HG03432 (cell line): ENCODE data around the gene GNAO1.
A peak's percentile ranks its signal among the peaks of the same experiment; 100 is the strongest.

Source experiments
- ATAC-seq: cut with Tn5 transposase; IDR thresholded peaks from one replicate; pipeline ENCODE4 v1.9.1; 2021; ENCODE audit warnings: mild to moderate bottlenecking, moderate library complexity; ENCODE audit not compliant: unreplicated experiment

The GNAO1 gene

DNA sequence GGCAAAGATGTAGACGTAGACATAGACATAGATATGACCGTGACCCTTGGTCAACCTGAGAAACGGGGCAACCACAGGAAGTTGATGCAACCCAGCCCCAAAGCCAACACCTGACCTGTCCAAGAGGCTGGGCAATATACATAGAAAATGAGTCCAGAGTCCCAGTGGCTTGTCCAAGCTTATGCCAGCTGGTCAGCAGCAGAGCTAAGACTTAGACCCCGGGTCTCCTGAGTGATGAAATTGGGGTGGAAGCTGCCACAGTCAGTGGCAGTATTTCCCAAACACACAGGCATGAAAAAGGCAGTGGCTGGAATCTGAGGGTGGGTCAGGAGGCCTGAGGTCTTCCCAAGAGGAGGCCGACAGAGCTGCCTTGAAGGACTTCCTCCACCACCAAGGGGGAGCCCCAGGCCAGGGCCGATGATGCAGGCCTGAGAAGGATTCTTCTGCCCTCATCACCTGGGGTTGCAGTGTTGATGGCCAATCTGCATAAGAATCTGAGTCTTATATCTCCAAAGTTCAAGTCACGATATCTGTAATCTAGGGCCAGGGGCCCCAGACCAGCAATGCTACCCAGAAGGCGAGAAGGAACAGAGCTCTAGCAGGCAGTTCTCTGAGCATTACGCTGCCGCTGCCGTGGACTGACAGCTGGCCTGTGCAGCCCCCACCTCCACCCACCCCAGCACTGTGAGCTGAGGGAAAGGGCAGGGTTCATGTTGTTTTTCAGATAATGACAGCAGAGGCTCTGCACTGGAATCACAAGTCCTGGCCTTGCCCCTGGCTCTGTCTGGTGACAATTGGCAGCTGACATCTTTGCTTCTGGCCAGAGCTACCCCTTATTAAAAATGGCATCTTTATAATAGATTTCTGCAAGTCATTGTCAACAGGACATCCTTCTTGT is 72.7 kb downstream of the GNAO1 start:
- ATAC-seq, result no peak

DNA sequence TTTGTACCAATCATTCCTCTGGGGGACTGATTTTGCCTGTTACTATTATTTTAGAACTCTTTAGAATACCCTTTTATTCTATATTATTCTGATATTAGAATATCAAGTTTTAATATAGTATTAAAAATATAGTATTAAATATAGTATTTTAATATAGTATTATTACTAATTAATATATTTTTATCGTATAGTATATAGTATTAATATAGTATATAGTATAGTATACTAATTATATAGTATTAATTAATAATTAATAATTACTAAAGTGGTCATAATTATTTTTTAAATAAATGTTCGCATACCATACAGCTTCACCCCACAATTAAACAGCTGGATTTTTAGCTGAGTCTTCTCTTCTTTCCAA is 73.3 kb downstream of the GNAO1 start:
- no peak for ATAC-seq

- no peak for ATAC-seq
Observed at GRCh38 chr16:56265184-56265583, 73.9 kb downstream of the GNAO1 start.

DNA sequence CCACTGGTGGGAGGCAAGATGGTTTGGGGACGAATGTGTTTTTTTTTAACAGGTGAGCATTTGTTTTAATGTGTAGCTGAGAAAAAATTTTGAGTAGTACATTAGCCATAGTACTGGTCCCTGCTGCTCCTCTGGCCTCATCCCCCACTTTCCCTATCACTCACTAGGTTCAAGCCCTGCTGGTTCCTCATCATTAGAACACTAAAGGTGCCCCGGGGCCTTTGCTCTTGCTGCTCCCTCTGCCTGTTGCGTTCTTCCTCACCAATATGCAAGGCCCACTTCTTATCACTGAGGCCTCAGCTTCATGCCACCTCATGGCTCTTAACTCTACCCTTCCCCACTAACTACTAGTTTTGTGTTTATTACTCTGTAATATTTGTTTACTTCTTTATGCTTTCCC is 74.5 kb downstream of the GNAO1 start:
- ATAC-seq, result no peak

- no peak for ATAC-seq
Observed at GRCh38 chr16:56266641-56267607, 75.6 kb downstream of the GNAO1 start.

DNA sequence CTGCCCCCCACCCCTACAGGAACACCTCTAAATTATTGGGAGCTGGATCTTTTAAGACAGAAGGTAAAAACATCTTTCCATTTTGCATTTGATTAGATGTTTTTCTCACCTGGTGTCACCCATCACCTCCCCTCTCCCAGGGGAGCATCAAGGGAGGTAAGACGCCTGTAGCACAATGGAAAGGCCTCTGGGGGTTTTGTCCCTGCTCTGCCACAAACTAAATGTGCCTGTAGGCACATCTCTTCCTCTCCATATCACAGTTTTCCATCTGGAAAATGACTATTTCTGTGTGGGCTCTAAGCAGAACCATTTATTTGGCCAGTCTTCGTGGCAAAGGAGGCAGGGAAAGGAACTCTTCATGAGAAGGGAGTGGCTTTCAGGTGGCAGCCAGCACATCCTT is 76.6 kb downstream of the GNAO1 start:
- ATAC-seq, result no peak

GRCh38 chr16:56268799-56269198 is 77.5 kb downstream of the GNAO1 start:
- ATAC-seq, result no peak

DNA sequence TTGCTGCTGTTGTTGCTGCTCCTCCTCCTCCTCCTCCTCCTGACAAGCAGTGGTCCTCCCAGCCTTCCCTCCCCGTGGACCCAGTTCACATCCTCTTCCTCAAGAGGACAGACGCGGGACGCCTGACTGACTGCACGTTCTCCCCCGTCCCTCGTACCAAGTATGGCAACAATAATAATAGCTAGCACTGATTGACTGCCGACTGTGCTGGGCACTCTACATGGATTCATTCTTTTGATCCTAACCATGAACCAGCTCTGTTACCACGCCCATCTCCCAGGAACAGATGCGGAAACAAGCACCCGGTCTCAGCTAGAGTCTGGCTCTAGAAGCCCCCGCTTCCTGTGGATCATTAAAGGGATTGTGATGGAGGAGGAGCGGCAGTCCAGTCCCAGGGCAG is 78.0 kb downstream of the GNAO1 start:
- no peak for ATAC-seq

- no peak for ATAC-seq
Observed at GRCh38 chr16:56269811-56270684, 78.8 kb downstream of the GNAO1 start.

DNA sequence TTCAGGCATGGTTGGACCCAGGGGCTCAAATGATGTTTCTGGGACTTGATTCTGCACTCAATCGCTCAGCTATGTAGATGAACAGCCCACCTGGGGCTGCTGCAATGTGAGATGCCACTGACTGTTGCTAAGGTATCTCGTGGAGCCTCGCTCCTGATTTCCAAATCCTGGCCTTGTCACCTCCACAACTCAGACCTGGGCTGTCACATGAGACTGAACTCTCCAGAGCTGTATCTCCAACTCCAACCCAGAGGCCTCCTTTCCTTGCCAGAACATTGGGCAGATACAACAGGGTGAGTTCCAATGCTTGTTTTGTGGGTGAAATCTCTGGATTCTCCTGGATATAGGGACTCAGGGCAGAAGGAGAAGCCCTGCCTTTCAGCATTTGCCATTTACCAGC is 79.5 kb downstream of the GNAO1 start:
- no peak for ATAC-seq

GRCh38 chr16:56272583-56272894 is 81.2 kb downstream of the GNAO1 start:
- ATAC-seq, result no peak

DNA sequence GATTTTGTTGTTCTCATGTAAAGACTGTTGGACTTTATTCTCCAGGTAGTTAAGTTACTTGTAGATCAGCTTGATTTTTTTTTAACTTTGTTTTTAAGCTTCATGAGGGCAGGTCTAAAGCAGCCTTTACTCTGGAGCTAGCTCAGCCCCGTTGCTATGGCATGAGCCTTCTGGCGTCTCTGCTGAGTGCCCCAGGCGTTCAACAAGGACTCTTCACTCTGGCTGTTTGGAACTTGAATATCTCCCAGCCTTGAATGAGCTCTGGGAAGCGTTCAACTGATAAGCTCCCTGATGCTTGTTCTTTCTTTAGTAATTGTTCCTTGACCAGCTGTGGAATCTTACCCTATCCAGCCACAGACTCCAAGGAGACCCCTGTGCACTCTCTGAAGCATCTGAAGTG is 82.3 kb downstream of the GNAO1 start:
- ATAC-seq, result no peak

GRCh38 chr16:56274369-56274768 is 83.1 kb downstream of the GNAO1 start:
- no peak for ATAC-seq

DNA sequence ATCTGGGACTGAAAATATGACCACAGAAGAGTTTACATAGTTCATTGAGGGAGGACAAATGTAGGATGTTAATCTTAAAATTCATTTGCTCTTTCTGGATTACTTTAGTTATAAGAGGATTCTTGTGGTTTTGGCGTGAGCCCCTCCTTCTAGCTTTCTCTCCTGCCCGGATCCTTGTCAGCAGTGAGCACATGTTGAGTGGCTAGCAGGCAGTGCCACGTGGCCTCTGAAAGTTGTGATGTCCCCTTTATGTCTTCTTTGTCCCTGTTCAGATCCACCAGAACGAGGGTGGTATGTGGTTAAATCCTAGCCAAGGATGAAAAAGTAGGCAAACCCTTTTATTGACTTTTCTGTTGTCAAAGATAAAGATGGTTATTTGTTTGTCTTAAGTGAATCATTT is 83.8 kb downstream of the GNAO1 start:
- ATAC-seq, result no peak

- ATAC-seq, result no peak
Observed at GRCh38 chr16:56275801-56276200, 84.5 kb downstream of the GNAO1 start.

DNA sequence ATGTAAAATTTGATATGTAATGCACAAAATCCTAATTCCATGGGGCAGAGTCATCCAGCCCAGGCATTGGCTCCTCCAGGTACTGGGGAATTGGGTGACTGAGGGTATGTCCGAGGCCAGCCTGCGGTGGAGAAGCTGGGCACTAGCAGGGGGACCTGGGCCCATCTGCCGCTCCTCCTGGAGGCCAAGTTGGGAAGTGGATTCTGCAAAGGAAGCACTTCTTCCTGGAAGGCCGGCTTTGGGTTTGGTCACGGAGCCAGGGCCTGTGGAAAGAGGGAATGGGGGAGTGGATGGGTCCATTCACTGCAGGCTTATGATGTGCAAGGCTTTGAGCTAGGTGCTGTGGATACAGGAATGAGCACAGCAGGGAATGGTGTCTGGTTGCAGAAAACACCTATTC is 85.8 kb downstream of the GNAO1 start:
- no peak for ATAC-seq

- no peak for ATAC-seq
Observed at GRCh38 chr16:56278196-56278855, 87.0 kb downstream of the GNAO1 start.

DNA sequence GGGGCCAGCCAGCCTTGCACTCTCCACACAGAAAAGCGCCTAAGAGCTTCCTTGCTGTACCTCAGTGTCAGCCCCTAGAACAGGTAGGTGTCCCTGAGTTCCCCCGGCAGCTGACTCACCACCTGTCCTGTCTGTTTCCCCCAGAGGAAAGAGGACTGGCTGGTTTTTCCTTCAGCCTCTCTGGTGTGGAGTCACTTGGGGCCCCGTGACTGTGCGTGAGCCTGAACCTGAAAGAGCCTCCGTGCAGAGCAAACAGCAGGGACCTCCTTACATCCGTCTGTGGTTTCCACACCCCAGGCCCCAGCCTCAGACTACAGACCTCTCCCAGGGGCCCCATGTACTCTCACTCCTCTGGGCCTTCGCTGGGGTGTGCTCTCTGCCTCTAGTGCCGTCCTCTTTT is 87.8 kb downstream of the GNAO1 start:
- ATAC-seq, result peak; percentile 88

- no peak for ATAC-seq
Observed at GRCh38 chr16:56279914-56280313, 88.6 kb downstream of the GNAO1 start.

- no peak for ATAC-seq
Observed at GRCh38 chr16:56281249-56281805, 90.0 kb downstream of the GNAO1 start.
